AG09309 (cell line): ENCODE results near the gene SERPINA10.

Experiments
- DNase-seq: peaks from one replicate; pipeline ENCODE4 v3.0.0-alpha.2; 2010; ENCODE audit warnings: low read depth
- H3K4me3 ChIP-seq: 2 replicates; pipeline ENCODE4 v1.5.1; 2011; ENCODE audit warnings: mild to moderate bottlenecking, low read depth, low read length, moderate library complexity; ENCODE audit not compliant: control insufficient read depth
- TF ChIP-seq, protein P1 (sequence below): IDR thresholded peaks from 2 replicates; pipeline ENCODE4 v1.5.1; 2011; ENCODE audit warnings: mild to moderate bottlenecking, low read depth, low read length, inconsistent platforms; ENCODE audit not compliant: insufficient read depth, control insufficient read depth; ENCODE audit errors: missing control alignments

The SERPINA10 gene

DNA sequence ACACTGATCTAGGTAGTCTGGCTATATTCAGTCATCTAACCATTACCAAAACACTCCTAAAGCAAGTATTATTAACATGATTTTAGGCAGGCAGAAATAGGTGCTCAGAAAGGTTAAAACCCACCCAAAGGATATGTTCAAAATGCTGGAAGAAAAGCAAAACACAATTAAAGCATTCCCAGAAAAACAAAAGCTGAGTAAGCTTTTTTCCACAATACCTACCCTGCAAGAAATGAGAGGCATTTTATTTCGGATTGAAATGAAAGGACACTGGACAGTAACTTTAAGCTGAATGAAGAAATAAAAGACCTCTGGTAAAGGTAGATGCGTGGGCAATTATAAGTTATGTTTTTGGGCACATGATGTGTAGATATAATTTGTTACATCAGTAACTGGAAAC lies 21.8 kb upstream of the SERPINA10 start:
- H3K4me3 ChIP-seq: no peak overlapping the region
- TF ChIP-seq, protein P1, sequence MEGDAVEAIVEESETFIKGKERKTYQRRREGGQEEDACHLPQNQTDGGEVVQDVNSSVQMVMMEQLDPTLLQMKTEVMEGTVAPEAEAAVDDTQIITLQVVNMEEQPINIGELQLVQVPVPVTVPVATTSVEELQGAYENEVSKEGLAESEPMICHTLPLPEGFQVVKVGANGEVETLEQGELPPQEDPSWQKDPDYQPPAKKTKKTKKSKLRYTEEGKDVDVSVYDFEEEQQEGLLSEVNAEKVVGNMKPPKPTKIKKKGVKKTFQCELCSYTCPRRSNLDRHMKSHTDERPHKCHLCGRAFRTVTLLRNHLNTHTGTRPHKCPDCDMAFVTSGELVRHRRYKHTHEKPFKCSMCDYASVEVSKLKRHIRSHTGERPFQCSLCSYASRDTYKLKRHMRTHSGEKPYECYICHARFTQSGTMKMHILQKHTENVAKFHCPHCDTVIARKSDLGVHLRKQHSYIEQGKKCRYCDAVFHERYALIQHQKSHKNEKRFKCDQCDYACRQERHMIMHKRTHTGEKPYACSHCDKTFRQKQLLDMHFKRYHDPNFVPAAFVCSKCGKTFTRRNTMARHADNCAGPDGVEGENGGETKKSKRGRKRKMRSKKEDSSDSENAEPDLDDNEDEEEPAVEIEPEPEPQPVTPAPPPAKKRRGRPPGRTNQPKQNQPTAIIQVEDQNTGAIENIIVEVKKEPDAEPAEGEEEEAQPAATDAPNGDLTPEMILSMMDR: no peak
- no peak for DNase-seq

DNA sequence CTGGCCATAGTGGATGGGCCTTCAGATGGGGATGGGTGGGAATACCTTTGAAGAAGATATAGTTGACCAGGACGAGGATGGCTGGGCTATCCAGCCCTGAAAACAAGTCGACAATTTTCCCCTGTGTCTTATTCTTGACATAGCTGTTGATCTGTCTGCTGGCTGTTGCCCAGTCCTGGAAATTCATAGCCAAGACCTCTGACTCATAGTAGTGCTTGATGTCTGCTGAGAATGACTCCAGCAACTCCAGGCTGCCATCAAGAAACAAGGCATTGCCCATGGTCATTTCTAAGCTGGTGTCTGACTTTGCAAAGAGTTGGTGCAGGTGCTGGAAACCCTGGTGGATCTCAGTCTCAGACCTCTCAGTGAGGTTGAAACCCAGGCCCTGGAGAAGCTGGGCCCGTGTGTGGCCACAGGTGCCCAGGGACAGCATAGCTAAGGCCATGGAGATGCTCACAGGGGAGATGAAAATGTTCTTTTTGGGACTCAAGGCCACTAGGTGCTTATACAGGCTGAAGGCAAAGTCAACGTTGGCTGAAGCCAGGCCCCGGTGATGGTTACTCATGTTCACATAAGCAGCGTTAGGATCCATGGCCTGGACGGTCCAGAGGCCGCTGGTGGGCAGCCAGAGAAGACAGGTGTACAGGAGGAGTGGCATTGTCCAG lies 21.1 kb upstream of the SERPINA10 start:
- H3K4me3 ChIP-seq: no peak overlapping the region
- DNase-seq: no peak
- TF ChIP-seq, protein P1: no peak

DNA sequence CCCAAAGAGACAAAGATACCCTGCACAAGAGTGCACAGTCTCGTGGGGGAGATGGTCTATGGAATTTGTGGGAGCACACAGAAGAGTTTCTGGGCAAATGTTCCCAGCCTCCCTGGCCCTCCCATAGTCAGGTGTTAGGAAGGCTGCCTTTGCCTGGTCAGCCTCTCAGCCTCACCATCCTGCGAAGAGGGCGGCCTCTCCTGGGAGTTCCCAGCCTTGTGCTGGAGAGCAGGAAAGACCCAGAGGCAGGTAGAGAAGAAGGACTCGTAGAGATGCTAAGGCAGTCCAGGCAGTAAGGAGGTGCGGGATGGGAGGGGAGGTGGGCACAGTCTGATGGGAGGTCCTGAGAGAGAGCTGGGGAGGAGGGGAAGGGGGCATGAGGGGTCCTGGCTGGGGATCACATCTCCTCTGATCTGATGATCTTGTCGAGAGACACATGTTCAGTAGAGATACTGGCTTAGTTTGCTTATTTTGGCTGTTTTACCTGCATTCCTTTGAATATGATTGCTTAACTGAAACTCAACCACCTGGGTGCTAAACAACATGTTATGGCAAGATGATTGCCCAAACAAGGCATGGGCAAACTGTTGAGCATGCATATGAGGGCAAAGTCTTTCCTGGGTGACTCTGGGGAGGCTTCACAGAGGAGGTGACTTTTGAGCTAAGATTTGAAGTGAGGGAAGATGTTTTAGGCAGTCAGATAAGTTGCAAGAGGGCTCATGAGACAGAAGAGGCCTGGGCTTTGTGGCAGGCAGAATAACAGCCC lies 19.6 kb upstream of the SERPINA10 start:
- TF ChIP-seq, protein P1: no peak
- no peak for DNase-seq
- H3K4me3 ChIP-seq: no peak overlapping the region

DNA sequence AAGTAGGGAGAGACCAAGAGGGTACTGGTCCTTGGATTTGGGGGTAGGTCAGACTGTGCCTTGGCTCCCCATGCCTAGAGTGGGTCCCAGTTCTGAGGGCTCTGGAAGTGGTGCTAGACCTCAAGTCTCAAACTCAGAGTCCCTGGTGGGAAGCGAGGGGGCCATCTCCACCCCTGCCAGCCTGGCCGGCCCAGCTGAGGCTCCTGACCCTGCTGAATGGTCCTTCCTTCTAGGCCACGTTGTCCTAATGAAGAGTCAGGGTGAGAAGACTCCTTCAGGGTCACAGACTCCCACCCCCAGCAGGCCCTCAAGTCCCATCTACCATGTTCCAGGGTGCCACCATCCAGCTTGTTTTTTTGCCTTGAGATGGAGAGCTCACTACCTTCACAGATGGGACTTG lies 17.2 kb upstream of the SERPINA10 start:
- TF ChIP-seq, protein P1: no peak
- no peak overlapping the region for H3K4me3 ChIP-seq
- DNase-seq: no peak

- no peak overlapping the region for H3K4me3 ChIP-seq
- no peak for DNase-seq
- TF ChIP-seq, protein P1: no peak
Observed at GRCh38 chr14:94309721-94310120, 16.7 kb upstream of the SERPINA10 start.

- TF ChIP-seq, protein P1: no peak
- no peak overlapping the region for H3K4me3 ChIP-seq
- no peak for DNase-seq
Observed at GRCh38 chr14:94307410-94307992, 14.4 kb upstream of the SERPINA10 start.
